Caki2 (cell line): ENCODE measurements around the gene MDM4. TPM values are rescaled to one million over a fixed set of nuclear protein-coding genes. Genes with fewer than 3 reads are reported as not detected.

Experiments
- DNase-seq: peaks from one replicate; pipeline ENCODE4 v3.0.0-alpha.2; 2015; ENCODE audit warnings: low read depth
- in situ Hi-C: cut with HindIII; loops from 2 replicates; pipeline ENCODE4 v1.10.0; 2016; ENCODE audit warnings: low sequenced_read_pairs, low pct_unique_long_range_greater_than_20kb, mixed read lengths
- total RNA-seq: library from RNA; depleted of rRNA; stranded (reverse); fragments of >200 nt; shearing (Covaris generic); gene quantifications from 2 replicates; pipeline ENCODE4 v1.2.3, GENCODE V29; 2014; ENCODE audit warnings: low replicate concordance; rRNA removed

Gene MDM4
- 1.9 and 8.6 TPM in 2 replicates for total RNA-seq

DNA sequence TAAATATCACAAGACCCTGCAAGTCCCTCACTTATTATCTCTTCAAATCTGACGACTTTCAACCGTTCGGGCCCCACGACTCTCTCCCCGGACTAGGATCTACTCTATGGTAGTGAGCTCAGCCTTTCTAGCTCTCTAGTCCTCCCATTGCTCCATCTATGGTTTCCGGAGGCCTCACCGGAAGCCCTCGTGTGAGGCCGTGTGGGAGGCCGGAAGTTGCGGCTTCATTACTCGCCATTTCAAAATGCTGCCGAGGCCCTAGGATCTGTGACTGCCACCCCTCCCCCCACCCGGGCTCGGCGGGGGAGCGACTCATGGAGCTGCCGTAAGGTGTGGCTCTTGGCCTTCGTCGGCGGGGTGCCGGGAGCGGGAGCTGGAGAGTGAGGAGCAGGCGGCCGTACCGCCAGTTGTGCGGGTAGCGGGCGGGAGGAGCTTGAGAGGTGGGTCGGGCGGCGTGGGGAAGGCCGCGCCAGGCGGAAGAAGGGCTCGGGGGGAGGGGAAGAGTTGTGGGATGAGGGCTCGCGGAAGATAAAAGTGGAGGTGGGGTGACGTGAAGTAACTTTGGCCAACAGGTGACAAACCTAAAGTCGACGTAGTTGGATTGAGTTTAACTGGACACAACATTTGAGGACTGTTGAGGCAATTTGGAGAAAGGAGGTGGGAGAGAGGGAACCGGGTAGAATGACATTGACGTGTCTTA lies at the start of gene MDM4:
MDM4 (plus strand) TSS at position 227 of the 700 bp plus-strand sequence. CDS start 9,113 bp downstream, outside the sequence.
- in situ Hi-C loops, result no loop called here
- peak; percentile 98 for DNase-seq

DNA sequence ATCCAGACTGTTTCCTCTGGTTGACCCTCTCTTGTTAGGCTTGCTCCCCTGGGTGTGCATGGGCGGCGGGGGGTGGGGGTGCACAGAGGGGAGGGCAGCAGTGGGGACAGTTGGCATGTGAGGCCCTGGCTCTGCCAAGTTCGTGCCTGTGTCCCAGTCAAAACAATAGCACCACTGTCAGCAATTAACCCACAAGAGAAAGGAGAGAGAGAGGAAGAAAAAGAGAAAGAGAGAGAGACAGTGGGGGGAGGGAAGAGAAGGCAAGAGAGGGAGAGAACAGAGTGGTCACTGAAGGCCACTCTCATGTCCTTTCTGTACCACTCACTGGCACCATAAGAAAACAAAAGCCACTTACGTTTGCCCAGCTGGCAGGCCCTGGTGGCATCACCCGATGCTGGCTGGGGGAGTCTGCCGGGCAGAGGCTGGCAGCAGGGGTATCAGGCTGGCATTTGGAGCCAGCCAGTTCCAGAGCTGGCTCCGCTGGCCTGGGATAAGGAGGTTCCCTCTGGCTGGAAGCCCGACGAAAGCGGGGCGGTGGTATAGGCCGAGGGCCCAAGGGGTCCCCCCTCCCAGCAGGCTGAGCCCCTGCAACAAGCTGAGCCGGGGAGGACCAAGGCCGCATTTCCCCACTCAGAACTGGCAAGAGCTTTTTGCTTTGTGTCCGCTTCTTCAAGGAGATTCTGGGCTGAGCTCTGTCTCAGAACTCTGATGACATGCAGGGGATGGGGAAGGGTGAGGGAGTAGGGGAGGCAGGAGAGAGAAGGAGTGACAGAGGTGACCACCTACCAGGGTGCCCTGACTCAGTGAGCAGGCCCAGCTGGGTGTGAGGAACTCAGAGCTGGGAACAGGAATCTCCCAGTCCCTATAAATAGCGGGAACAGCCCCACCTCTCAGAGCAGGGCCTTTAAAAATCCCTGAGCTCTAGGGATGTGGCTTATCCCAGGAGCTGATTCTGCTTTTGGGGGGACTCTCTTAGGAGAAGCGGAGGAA lies 49.5 kb upstream of the MDM4 start:
- no peak for DNase-seq
- in situ Hi-C loops, result no loop called here

- DNase-seq, result no peak
- in situ Hi-C loops, result no loop called here
These were observed 48.0 kb upstream of the MDM4 start for GRCh38 chr1:204468206-204468605.

GRCh38 chr1:204468766-204469302 lies 47.4 kb upstream of the MDM4 start:
- DNase-seq, result no peak
- in situ Hi-C loops, result no loop called here

DNA sequence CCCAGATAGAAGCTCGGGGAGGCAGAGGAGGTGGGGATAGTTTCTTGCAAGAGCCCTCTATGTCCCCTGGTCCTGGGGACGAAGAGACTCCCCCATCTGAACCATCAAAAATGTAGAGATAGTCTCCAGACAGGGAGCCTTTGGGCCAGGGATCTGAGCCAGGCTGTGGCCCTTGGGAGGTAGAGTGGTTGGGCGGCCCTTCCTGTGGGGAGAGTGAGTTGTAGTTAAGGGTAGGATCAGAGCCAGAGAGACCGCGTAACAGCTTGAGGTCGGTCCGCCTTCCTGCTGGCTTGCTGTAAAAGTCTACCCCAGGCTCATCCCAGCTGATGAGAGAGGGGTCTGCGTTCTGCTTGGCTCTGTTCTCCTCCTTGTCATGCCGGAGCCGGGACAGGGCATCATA lies 46.9 kb upstream of the MDM4 start:
- in situ Hi-C loops, result no loop called here
- DNase-seq, result no peak

DNA sequence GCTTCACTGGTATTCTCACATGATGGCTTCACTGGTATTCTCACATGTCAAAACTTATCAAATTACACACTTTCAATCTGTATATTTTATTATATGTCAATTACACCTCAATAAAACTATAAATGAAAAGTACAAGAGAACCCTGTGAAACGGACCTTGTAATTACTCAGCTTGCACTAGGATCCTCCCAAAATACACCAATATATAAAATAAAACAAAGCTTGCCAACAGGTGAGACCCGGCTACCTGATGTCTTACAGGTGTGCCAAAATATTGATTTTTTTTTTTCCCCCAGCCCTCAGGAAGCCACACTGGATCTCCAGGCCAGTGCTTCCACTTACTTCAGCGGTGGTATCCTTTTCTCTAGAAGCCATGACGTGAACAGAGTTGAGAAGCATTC lies 44.5 kb upstream of the MDM4 start:
- DNase-seq, result no peak
- in situ Hi-C loops, result no loop called here

DNA sequence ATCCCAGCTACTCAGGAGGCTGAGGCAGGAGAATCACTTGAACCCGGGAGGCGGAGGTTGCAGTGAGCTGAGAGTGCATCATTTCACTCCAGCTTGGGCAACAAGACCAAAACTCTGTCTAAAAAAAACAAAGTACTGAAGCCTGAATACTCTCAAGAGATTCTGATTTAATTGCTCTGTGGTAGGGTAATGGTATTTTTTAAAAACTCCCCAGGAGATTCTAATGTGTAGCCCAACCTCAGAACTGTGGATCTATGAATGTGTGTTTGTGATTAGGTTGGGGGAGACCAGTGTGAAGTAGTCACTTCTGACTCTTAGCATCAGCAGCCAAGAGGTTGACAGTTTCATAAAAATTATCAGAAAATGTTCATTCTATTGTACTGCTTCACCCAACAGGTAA lies 43.5 kb upstream of the MDM4 start:
- in situ Hi-C loops, result no loop called here
- DNase-seq, result no peak

DNA sequence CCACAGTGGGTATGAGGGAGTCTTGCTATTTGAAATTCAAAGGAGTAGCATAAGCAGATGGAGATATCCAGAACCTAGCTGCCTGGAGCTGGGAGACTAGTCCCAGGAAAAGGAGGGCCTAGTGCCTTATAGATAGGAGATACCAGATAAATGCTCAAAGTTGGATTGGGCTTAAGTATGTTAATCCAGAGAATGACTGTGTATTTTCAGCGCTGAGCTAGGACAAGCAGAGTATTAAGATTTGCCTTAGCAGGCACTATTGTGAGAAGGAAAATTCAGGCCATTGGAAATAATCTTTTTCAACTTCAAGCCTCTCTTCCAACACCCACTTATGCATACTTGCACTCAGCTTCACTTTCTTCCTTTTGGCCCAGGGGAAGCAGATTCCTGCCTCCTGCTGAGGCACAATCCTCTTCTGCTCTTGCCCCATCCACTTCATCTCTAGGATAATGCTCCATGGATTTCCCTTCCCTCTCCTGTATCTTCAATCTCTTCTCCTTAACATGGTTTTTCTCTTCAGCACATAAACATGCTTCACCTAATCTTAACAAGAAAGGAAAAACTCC lies 42.7 kb upstream of the MDM4 start:
- in situ Hi-C loops, result no loop called here
- no peak for DNase-seq

DNA sequence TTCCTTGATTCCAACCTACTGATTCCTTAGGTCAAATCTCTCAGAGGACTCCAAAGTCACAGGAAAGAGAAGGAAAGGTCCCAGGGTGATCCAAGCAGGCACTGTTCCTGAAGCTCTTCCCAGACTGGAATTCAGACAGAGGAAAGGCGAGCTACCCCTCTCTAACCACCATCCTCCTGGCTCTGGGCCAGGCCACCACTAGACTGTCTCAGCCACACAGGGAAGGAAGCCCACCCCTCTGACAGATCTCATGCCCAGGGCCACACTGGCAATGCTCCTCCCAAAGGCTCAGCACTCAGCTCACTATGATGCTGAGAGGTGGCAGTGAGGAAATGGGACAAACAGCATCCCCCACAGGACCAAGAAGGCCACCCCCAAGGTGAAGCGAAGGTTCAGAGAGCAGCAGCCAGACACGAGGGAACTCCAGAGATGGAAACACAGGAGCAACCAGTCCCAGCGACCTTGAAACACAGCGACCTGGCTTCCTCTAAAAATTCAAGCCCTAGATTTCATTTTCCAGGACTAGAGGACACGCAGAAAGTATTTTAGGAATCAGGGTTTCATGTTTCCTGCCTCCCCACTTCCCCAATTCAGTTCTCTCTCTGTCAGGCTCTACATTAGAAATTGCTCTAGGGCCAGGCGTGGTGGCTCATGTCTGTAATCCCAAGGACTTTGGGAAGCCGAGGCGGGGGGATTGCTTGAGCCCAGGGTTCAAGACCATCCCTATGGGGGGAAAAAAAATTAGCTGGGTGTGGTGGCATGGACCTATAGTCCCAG lies 40.4 kb upstream of the MDM4 start:
- in situ Hi-C loops, result no loop called here
- DNase-seq, result no peak

DNA sequence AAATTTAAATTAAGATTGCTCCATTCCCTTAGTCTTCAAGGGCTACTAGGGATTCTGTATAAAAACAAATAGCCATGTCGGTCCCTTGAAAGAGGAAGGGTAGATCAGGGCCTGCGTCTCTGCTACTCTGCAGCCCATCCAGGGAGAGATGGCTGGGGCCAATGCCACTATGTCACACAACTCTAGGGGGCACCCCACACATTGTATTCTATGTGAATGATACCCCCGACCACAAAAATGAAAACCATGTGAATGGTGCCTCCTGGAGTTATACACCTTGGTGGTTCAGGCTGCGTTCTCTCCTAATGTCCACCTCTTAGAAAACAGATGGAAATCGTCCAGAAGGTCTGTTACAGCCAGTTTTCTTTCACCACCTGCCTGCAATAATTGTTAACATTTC lies 39.6 kb upstream of the MDM4 start:
- in situ Hi-C loops, result no loop called here
- no peak for DNase-seq

GRCh38 chr1:204477036-204477740 lies 39.0 kb upstream of the MDM4 start:
- DNase-seq, result peak; percentile 49
- in situ Hi-C loops, result no loop called here

DNA sequence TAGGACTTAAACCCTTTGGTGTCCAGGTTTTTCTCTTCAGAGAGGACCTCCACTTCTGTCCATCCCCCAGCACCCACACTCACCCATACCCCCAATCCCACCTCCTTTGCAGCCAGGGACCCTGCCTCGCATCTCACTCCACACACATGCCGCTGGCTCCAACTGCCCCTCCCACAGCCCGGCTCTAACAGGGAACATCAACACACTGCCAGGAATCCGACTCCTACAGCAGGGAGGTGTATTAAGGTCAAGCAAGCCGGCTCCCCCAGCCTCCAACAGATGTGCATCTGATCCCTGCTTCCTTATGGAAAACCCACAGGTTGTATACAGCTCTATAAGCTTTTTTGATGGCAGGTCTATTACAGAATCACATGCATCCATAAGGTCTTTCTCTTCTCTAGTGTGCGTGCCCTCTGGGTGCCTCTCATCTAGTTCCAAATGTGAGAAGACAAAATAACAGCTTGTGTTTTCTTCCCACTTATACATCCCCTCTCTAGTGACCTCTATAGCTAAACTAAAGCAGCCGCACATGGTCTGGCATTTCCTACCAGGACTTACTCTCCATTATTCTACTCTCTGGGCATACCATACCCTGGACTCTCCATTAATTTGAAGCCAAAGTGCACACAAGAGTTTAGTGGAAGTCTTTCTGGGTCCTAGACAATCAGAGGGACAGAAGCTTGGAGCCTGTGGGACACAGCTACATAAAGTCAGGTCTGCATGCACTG lies 37.9 kb upstream of the MDM4 start:
- no peak for DNase-seq
- in situ Hi-C loops, result no loop called here

- in situ Hi-C loops, result no loop called here
- DNase-seq, result no peak
These were observed 37.3 kb upstream of the MDM4 start for GRCh38 chr1:204478921-204479320.

- in situ Hi-C loops, result no loop called here
- no peak for DNase-seq
These were observed 36.6 kb upstream of the MDM4 start for GRCh38 chr1:204479387-204480136.

- no peak for DNase-seq
- in situ Hi-C loops, result no loop called here
These were observed 35.7 kb upstream of the MDM4 start for GRCh38 chr1:204480515-204480914.

- in situ Hi-C loops, result no loop called here
- peak; percentile 12 for DNase-seq
These were observed 32.4 kb upstream of the MDM4 start for GRCh38 chr1:204483791-204484190.
